HG03432 (cell line): ENCODE results near the gene NMT2.

Experiments
- ATAC-seq: cut with Tn5 transposase; IDR thresholded peaks from one replicate; pipeline ENCODE4 v1.9.1; 2021; ENCODE audit warnings: mild to moderate bottlenecking, moderate library complexity; ENCODE audit not compliant: unreplicated experiment

Gene NMT2

GRCh38 chr10:15146366-15146765 lies 22.1 kb downstream of the NMT2 start:
- ATAC-seq, result no peak

GRCh38 chr10:15144788-15145187 lies 23.7 kb downstream of the NMT2 start:
- ATAC-seq, result no peak

GRCh38 chr10:15141136-15142054 lies 27.1 kb downstream of the NMT2 start:
- ATAC-seq, result peak; percentile 96

GRCh38 chr10:15140698-15141097 lies 27.8 kb downstream of the NMT2 start:
- ATAC-seq, result no peak

- no peak for ATAC-seq
Observed at GRCh38 chr10:15137636-15138035, 30.9 kb downstream of the NMT2 start.

GRCh38 chr10:15137036-15137359 lies 31.5 kb downstream of the NMT2 start:
- ATAC-seq, result no peak

GRCh38 chr10:15136129-15137035 lies 32.1 kb downstream of the NMT2 start:
- no peak for ATAC-seq

- no peak for ATAC-seq
Observed at GRCh38 chr10:15131330-15131729, 37.2 kb downstream of the NMT2 start.

GRCh38 chr10:15124908-15125307 lies 43.6 kb downstream of the NMT2 start:
- ATAC-seq, result no peak

- ATAC-seq, result no peak
Observed at GRCh38 chr10:15124190-15124589, 44.3 kb downstream of the NMT2 start.

GRCh38 chr10:15123749-15124184 lies 44.7 kb downstream of the NMT2 start:
- no peak for ATAC-seq

GRCh38 chr10:15122477-15123030 lies 45.9 kb downstream of the NMT2 start:
- ATAC-seq, result peak; percentile 92

- ATAC-seq, result no peak
Observed at GRCh38 chr10:15121707-15122106, 46.8 kb downstream of the NMT2 start.

- ATAC-seq, result no peak
Observed at GRCh38 chr10:15120523-15120922, 48.0 kb downstream of the NMT2 start.

- ATAC-seq, result no peak
Observed at GRCh38 chr10:15118615-15119014, 49.9 kb downstream of the NMT2 start.

GRCh38 chr10:15116225-15116624 lies 52.3 kb downstream of the NMT2 start:
- no peak for ATAC-seq

GRCh38 chr10:15113766-15114165 lies 54.7 kb downstream of the NMT2 start:
- no peak for ATAC-seq

GRCh38 chr10:15112657-15113056 lies 55.8 kb downstream of the NMT2 start:
- ATAC-seq, result no peak

- peak; percentile 88 for ATAC-seq
Observed at GRCh38 chr10:15106352-15107013, 62.0 kb downstream of the NMT2 start.

GRCh38 chr10:15103513-15103912 lies 65.0 kb downstream of the NMT2 start:
- no peak for ATAC-seq

GRCh38 chr10:15099886-15100285 lies 68.6 kb downstream of the NMT2 start:
- ATAC-seq, result no peak
